H1 (cell line): ENCODE results near the gene SCARB1. TPM values are rescaled to one million over a fixed set of nuclear protein-coding genes. Genes with fewer than 3 reads are reported as not detected.

Source experiments
- CTCF ChIA-PET: fragments of 300-600 bp; sonication (Branson Sonifier 250); formaldehyde crosslinking; loops from one replicate; lab custom pipeline; 2021; ENCODE audit not compliant: partially characterized antibody; lab: Charles Lee
- POLR2A ChIA-PET: fragments of 300-600 bp; sonication (Branson Sonifier 250); formaldehyde crosslinking; loops from one replicate; lab custom pipeline; 2021; ENCODE audit warnings: inconsistent platforms; ENCODE audit not compliant: partially characterized antibody; lab: Charles Lee
- DNase-seq, 2 experiments: peaks; one replicate each; pipeline versions ENCODE4 v3.0.0 to v3.0.0-alpha.2; 2010 to 2022; ENCODE audit warnings: low spot score in 2 of 2, low read depth in 1 of 2, mixed read lengths in 1 of 2
- FAIRE-seq: peaks from 2 replicates; lab custom pipeline; 2011; peaks lifted over from hg19 to GRCh38; lab: Jason Lieb, UNC
- H2AFZ ChIP-seq: 2 replicates; pipeline ENCODE4 v1.8.1; 2012; ENCODE audit warnings: low read length, inconsistent platforms
- H2AK5ac ChIP-seq: 2 replicates; pipeline ENCODE4 v1.6.1; 2013; ENCODE audit warnings: low read depth, low read length
- H2BK120ac ChIP-seq: replicated peaks from 2 replicates; pipeline ENCODE3; 2013; ENCODE audit warnings: low read depth, low read length, inconsistent platforms
- H2BK12ac ChIP-seq: 2 replicates; pipeline ENCODE4 v1.6.1; 2013; ENCODE audit warnings: low read depth, low read length
- H2BK15ac ChIP-seq: 2 replicates; pipeline ENCODE4 v1.6.1; 2013; ENCODE audit warnings: low read length
- H2BK20ac ChIP-seq: 2 replicates; pipeline ENCODE4 v1.6.1; 2013; ENCODE audit warnings: low read length
- H2BK5ac ChIP-seq: 2 replicates; pipeline ENCODE4 v1.6.1; 2013; ENCODE audit warnings: low read depth, low read length
- H3K14ac ChIP-seq: 2 replicates; pipeline ENCODE4 v1.6.1; 2013; ENCODE audit warnings: inconsistent platforms; ENCODE audit not compliant: insufficient read length
- H3K18ac ChIP-seq: 2 replicates; pipeline ENCODE4 v1.6.1; 2013; ENCODE audit warnings: low read length; ENCODE audit errors: extremely low read depth
- H3K23ac ChIP-seq: 2 replicates; pipeline ENCODE4 v1.6.1; 2013; ENCODE audit warnings: inconsistent platforms; ENCODE audit not compliant: insufficient read length
- H3K23me2 ChIP-seq: 2 replicates; pipeline ENCODE4 v1.6.1; 2013; ENCODE audit warnings: low read depth, low read length
- H3K27ac ChIP-seq: 2 replicates; pipeline ENCODE4 v1.6.1; 2011; ENCODE audit warnings: low read depth, low read length, inconsistent platforms
- H3K27me3 ChIP-seq, 4 experiments: replicated peaks in 1 of 4; 1 replicate in 1 of 4; 2 replicates in 3 of 4; pipeline versions ENCODE4 v1.6.1 to v1.8.1; 2011 to 2013; ENCODE audit warnings: low read length in 3 of 4, mild to moderate bottlenecking in 3 of 4, inconsistent platforms in 2 of 4, mixed read lengths in 2 of 4, moderate library complexity in 1 of 4; ENCODE audit not compliant: control insufficient read depth in 3 of 4, insufficient read depth in 3 of 4; ENCODE audit errors: extremely low read depth in 1 of 4
- H3K36me3 ChIP-seq, 4 experiments: 2 replicates each; pipeline versions ENCODE4 v1.6.1 to v1.8.1; 2011 to 2013; ENCODE audit warnings: mild to moderate bottlenecking in 4 of 4, low read length in 3 of 4, moderate library complexity in 2 of 4, control low read depth in 1 of 4, inconsistent platforms in 1 of 4; ENCODE audit not compliant: insufficient read depth in 4 of 4, control insufficient read depth in 2 of 4
- H3K4ac ChIP-seq: replicated peaks from 2 replicates; pipeline ENCODE3; 2013; ENCODE audit warnings: low read length, low read depth, mixed read lengths, inconsistent platforms; ENCODE audit not compliant: insufficient read length
- H3K4me1 ChIP-seq, 4 experiments: replicated peaks in 1 of 4; 1 replicate in 1 of 4; 2 replicates in 3 of 4; pipeline versions ENCODE4 v1.6.1 to v1.8.1; 2011 to 2013; ENCODE audit warnings: low read length in 3 of 4, inconsistent platforms in 2 of 4, mixed read lengths in 1 of 4; ENCODE audit not compliant: insufficient read depth in 4 of 4, control insufficient read depth in 3 of 4
- H3K4me2 ChIP-seq, 2 experiments: 2 replicates each; pipeline versions ENCODE4 v1.6.1 to v1.8.1; 2011 to 2013; ENCODE audit warnings: low read depth in 2 of 2, low read length in 2 of 2, control low read depth in 1 of 2, inconsistent platforms in 1 of 2, mild to moderate bottlenecking in 1 of 2; ENCODE audit not compliant: insufficient read depth in 1 of 2
- H3K4me3 ChIP-seq, 4 experiments: fragments of 200-600, 300-600 bp in 1 of 4; sonication (generic), shearing (Covaris generic), sonication (Bioruptor Twin) in 1 of 4; 2 replicates each; pipeline versions ENCODE4 v1.5.1 to v1.8.1; 2011 to 2016; ENCODE audit warnings: low read length in 4 of 4, low read depth in 3 of 4, control low read depth in 2 of 4, inconsistent platforms in 2 of 4, mild to moderate bottlenecking in 2 of 4, mixed read lengths in 1 of 4, moderate library complexity in 1 of 4; ENCODE audit not compliant: insufficient read depth in 2 of 4; ENCODE audit errors: extremely low read depth in 1 of 4
- H3K56ac ChIP-seq: replicated peaks from 2 replicates; pipeline ENCODE3; 2013; ENCODE audit warnings: low read depth, mild to moderate bottlenecking, mixed read lengths, low read length, inconsistent platforms; ENCODE audit not compliant: insufficient read length
- H3K79me1 ChIP-seq: 2 replicates; pipeline ENCODE4 v1.6.1; 2013; ENCODE audit warnings: low read depth, low read length, control low read depth
- H3K79me2 ChIP-seq, 2 experiments: 2 replicates each; pipeline versions ENCODE4 v1.6.1 to v1.8.1; 2012 to 2013; ENCODE audit warnings: low read length in 2 of 2, mild to moderate bottlenecking in 2 of 2, inconsistent platforms in 1 of 2; ENCODE audit not compliant: insufficient read depth in 2 of 2, control insufficient read depth in 1 of 2
- H3K9ac ChIP-seq, 4 experiments: replicated peaks in 1 of 4; 1 replicate in 1 of 4; 2 replicates in 3 of 4; pipeline versions ENCODE4 v1.6.1 to v1.8.1; 2011 to 2013; ENCODE audit warnings: low read depth in 3 of 4, low read length in 3 of 4, control low read depth in 2 of 4, mild to moderate bottlenecking in 2 of 4, moderate library complexity in 2 of 4, inconsistent platforms in 1 of 4; ENCODE audit errors: extremely low read depth in 1 of 4
- H3K9me3 ChIP-seq, 2 experiments: 2 replicates each; pipeline versions ENCODE4 v1.6.1 to v1.8.1; 2012 to 2013; ENCODE audit warnings: mild to moderate bottlenecking in 2 of 2, moderate library complexity in 2 of 2, control low read depth in 1 of 2, inconsistent platforms in 1 of 2, low read depth in 1 of 2, low read length in 1 of 2, mixed read lengths in 1 of 2; ENCODE audit not compliant: insufficient read depth in 2 of 2
- H4K20me1 ChIP-seq, 2 experiments: replicated peaks in 1 of 2; 2 replicates each; pipeline versions ENCODE3 to v1.8.1; 2011 to 2013; ENCODE audit warnings: inconsistent platforms in 2 of 2, low read length in 2 of 2, mild to moderate bottlenecking in 1 of 2; ENCODE audit not compliant: insufficient read depth in 2 of 2, control insufficient read depth in 1 of 2
- H4K5ac ChIP-seq: 2 replicates; pipeline ENCODE4 v1.6.1; 2013; ENCODE audit warnings: low read length, low read depth, mixed read lengths, inconsistent platforms; ENCODE audit not compliant: insufficient read length
- H4K8ac ChIP-seq: 2 replicates; pipeline ENCODE4 v1.8.0; 2013; ENCODE audit warnings: mild to moderate bottlenecking, moderate library complexity, low read length, inconsistent platforms; ENCODE audit not compliant: insufficient read depth; ENCODE audit errors: extremely low read depth
- H4K91ac ChIP-seq: replicated peaks from 2 replicates; pipeline ENCODE3; 2013; ENCODE audit warnings: low read length, mixed read lengths, inconsistent platforms; ENCODE audit not compliant: insufficient read length
- ASH2L ChIP-seq: fragments of 200-600, 300-600 bp; sonication (generic); IDR thresholded peaks from one replicate; pipeline ENCODE4 v1.7.1; 2017; ENCODE audit warnings: low read length
- FOSL1 ChIP-seq: IDR thresholded peaks from 2 replicates; pipeline ENCODE4 v1.6.1; 2011; ENCODE audit warnings: mild to moderate bottlenecking, low read depth, low read length, moderate library complexity; ENCODE audit not compliant: insufficient read depth
- KDM1A ChIP-seq: fragments of 200-600, 300-600 bp; sonication (generic); IDR thresholded peaks from 2 replicates; pipeline ENCODE4 v1.7.1; 2016; ENCODE audit warnings: mild to moderate bottlenecking, low read length, borderline replicate concordance
- MAFK ChIP-seq: IDR thresholded peaks from 2 replicates; pipeline ENCODE4 v1.6.1; 2012; ENCODE audit warnings: low read depth, mild to moderate bottlenecking, improper control_type of control experiment, low read length
- WGBS, 2 experiments: shearing (Covaris generic) in 1 of 2; methylation state at CpG; one replicate each; pipeline versions ENCODE4 v1.1.6 to v1.1.7; 2013 to 2015; ENCODE audit warnings: low lambda C conversion rate in 2 of 2, mixed read lengths in 2 of 2, inconsistent platforms in 1 of 2, low coverage in 1 of 2, missing lambda C conversion rate in 1 of 2; ENCODE audit not compliant: insufficient replicate concordance in 2 of 2, insufficient coverage in 1 of 2, insufficient read length in 1 of 2; ENCODE audit errors: extremely low coverage in 1 of 2, missing lambda C conversion rate in 1 of 2; 5-methylcytosine and 5-hydroxymethylcytosine counted together
- polyA plus RNA-seq, 7 experiments: library from polyadenylated mRNA; depleted of rRNA in 3 of 7; stranded (reverse) in 5 of 7; unstranded in 2 of 7; fragments of >200 nt in 5 of 7; fragments of 200-250 nt in 2 of 7; gene quantifications; 1 replicate in 5 of 7; 2 replicates in 1 of 7; 4 replicates in 1 of 7; pipeline versions ENCODE4 v1.2.1 to v1.2.3, GENCODE V29; 2011 to 2013; ENCODE audit warnings: missing spikeins in 2 of 7, mixed read lengths in 2 of 7
- total RNA-seq: library from RNA; stranded (reverse); fragmentation: NEBNext Ultra II Directional; extraction: Animal tissue kit (Norgen Biotek cat#: 25700); gene quantifications from 2 replicates; pipeline ENCODE4 v1.2.1, GENCODE V29; 2021
- TF ChIP-seq, protein P1 (sequence below): IDR thresholded peaks from 2 replicates; pipeline ENCODE4 v1.6.1; 2012; ENCODE audit warnings: inconsistent platforms
- TF ChIP-seq, protein P2 (sequence below): IDR thresholded peaks from 2 replicates; pipeline ENCODE4 v1.6.1; 2011; ENCODE audit warnings: low read length, improper control_type of control experiment

The SCARB1 gene
- total and polyA plus RNA-seq, 2 of the 8 experiments (the other 6 are each of a cell fraction or from before 2014, with no cell fraction given), result 45.3 to 57.1 TPM

DNA sequence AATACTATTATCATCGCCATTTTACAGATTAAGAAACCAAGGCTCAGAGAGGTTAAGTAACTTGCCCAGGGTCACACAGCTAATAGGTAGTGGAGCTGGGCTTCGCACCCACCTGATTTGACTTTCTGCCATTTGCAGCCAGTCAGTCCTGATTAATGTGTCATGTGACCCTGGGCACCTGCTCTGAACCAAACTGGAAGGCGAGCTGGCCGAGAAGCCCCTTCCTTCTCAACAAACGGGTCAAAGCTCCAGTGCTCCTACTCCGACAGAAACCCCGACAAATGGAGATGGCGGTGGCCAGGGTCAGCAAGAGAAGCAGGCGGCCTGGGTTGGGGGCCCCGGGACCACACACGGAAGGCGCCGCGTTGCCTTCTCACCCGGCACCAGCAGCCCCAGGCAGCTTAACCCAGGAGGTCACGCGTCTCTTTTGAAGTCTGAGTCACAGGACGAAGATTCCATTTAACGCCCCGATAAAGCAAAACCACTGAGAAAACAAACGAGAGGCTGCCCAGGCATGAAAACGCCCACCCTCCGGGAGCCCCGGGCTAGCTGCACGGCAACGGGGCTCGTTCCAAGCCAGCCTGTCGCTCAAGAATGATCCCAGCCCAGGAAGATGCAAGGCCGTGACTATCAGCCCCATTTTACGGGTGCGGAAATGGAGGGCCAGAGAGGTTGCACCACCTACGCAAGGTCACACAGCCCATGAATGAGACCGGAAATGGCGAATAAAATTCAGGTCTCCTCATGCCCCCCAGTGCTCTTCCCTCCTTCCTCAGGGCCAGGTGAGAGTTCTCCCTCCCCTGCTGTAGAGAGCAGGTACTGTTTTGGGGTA is 124.8 kb downstream of the SCARB1 start:
- CTCF ChIA-PET, result interaction anchor here (0.7 to 13.8 kb wide), 3 partner anchors 15 to 26 kb away, joined by 3 to 159 read pairs (median 76); no protein-coding TSS in a partner anchor
- 94% methylated on average over 34 of the region's 34 CpGs; no CpG with 5 or more reads in 1 of the 2 experiments for WGBS, 2 experiments
- no peak overlapping the region for H4K8ac ChIP-seq
- H3K79me1 ChIP-seq, result no peaks in the 10 kb centered on the region
- no peak overlapping the region for H3K14ac ChIP-seq
- H4K20me1 ChIP-seq, result no peaks in the 10 kb centered on the region
- POLR2A ChIA-PET, result interaction anchor here (1.5 kb wide), 1 partner anchor 169 kb away, joined by 3 read pairs; no protein-coding TSS in a partner anchor
- no peak overlapping the region for H2BK120ac ChIP-seq
- no peak overlapping the region for H3K9ac ChIP-seq
- no peak overlapping the region for H2AK5ac ChIP-seq
- H4K91ac ChIP-seq, result peak overlapping the region; percentile 5
- H3K4me1 ChIP-seq, result peaks cover 0 to 12% (median 7%) of the 10 kb centered on the region in 4 experiments; a peak in 4 of 7 replicates
- no peak overlapping the region for H2BK20ac ChIP-seq
- H3K18ac ChIP-seq, result no peak overlapping the region
- no peak overlapping the region for H3K27ac ChIP-seq
- no peak for DNase-seq
- H3K56ac ChIP-seq, result no peak overlapping the region
- peak; percentile 52; the same call in 1 of the 2 replicates for TF ChIP-seq KDM1A
- TF ChIP-seq, protein P1, sequence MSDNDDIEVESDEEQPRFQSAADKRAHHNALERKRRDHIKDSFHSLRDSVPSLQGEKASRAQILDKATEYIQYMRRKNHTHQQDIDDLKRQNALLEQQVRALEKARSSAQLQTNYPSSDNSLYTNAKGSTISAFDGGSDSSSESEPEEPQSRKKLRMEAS, result peak; percentile 24; the same call in 1 of the 2 replicates
- TF ChIP-seq MAFK, result no peak
- TF ChIP-seq FOSL1, result no peak
- no peak for TF ChIP-seq ASH2L
- TF ChIP-seq, protein P2, sequence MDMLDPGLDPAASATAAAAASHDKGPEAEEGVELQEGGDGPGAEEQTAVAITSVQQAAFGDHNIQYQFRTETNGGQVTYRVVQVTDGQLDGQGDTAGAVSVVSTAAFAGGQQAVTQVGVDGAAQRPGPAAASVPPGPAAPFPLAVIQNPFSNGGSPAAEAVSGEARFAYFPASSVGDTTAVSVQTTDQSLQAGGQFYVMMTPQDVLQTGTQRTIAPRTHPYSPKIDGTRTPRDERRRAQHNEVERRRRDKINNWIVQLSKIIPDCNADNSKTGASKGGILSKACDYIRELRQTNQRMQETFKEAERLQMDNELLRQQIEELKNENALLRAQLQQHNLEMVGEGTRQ, result 0 out of 2 replicates have a peak, but pooled peaks have one; percentile 16
- TF ChIP-seq, all 59 proteins: peak for 3
- FAIRE-seq, result no peak
- no peak overlapping the region for H2BK5ac ChIP-seq
- no peak overlapping the region for H2AFZ ChIP-seq
- H3K79me2 ChIP-seq, result no peaks in the 10 kb centered on the region
- H3K4me3 ChIP-seq, result no peak overlapping the region
- no peak overlapping the region for H2BK12ac ChIP-seq
- no peaks in the 10 kb centered on the region for H3K36me3 ChIP-seq
- H3K4ac ChIP-seq, result no peak overlapping the region
- H2BK15ac ChIP-seq, result no peak overlapping the region
- no peak overlapping the region for H3K23ac ChIP-seq
- no peak overlapping the region for H4K5ac ChIP-seq
- H3K9me3 ChIP-seq, result no peaks in the 10 kb centered on the region; a peak in 1 of 4 replicates
- H3K23me2 ChIP-seq, result no peaks in the 10 kb centered on the region
- H3K27me3 ChIP-seq, result peaks cover 0 to 2% (median 0%) of the 10 kb centered on the region in 4 experiments; a peak in 1 of 7 replicates
- no peak overlapping the region for H3K4me2 ChIP-seq
